HG03575 (cell line): ENCODE results near the gene KDM5C.

Experiments used
- ATAC-seq: cut with Tn5 transposase; IDR thresholded peaks from one replicate; pipeline ENCODE4 v1.9.1; 2021; ENCODE audit not compliant: unreplicated experiment, insufficient number of reproducible peaks, low FRiP score; ENCODE audit errors: extremely low read depth

Gene KDM5C

DNA sequence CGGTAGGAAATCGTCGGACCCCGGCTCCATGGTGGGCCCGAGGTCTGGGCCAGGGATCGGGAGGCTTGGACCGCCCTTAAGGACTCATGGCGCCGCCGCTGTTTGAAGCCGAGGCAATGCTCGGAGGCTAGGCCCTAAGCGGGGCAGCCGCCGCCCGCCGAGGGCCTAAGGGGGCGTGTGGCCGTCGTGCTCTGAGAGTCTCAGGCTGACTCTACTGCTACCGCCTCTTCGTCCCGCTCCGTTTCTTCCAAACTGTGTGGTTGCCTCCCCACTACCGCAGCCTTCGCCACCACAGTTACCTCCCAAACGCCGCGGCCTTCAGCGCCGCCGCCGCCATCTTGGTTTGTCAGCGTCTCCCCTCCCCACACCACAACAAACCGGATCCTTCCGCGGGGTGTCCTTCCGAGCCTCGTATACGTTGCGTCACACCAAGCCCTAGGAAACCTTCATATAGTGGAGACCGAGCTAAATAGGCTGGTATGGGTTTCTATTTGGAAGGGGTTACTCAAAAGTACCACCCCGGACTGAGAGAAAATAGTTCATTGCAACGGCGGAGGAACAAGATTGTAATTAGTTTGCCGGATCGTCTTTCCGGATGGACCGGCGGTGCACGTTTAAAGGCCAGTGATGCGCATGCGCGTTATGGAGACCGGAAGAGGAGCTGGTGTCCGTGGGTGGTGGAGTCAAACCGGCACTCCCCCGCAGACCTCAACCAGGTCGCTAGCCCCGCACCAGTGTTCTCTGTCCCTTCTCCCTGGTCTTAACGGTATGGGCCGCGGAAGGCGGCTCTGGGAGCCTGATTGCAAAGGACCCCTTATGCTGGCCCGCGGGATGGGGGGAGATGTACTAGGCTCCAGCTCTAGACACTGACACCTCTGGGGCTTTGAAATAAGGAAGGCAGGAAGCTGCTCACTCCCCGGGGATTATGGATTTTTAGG lies at the start of gene KDM5C:
TSS of gene KDM5C (minus strand) at position 348 of the 938 bp plus-strand sequence. CDS start at position 30, 318 bp downstream.
- no peak for ATAC-seq

DNA sequence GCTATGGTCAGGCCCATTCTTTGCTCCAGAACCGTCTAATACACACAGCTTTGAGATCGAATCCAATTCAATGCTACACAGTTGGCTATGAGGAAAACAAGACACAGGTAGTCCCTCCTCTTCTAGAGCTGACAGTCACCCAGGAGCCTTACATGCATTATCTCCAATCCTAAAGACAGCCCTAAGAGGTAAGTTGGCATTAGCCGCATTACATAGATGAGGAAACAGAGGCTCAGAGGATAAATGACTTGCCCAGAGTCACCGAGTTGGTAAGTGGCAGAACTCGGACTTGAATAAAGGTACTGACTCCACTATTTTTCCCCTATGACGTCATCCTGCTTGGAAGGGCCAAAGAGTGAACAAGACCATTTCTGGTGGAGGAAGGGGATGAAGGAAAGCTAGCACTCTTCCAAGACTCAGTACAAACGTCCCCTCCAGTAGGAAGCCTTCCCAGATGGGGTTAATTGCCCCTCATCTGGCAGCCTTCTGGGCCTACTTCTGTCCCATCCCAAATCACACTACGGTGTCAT lies 47.9 kb upstream of the KDM5C start:
- ATAC-seq: no peak

GRCh38 chrX:53269536-53270107 lies 44.6 kb upstream of the KDM5C start:
- no peak for ATAC-seq

- ATAC-seq: no peak
These were observed 43.2 kb upstream of the KDM5C start for GRCh38 chrX:53268173-53268572.

DNA sequence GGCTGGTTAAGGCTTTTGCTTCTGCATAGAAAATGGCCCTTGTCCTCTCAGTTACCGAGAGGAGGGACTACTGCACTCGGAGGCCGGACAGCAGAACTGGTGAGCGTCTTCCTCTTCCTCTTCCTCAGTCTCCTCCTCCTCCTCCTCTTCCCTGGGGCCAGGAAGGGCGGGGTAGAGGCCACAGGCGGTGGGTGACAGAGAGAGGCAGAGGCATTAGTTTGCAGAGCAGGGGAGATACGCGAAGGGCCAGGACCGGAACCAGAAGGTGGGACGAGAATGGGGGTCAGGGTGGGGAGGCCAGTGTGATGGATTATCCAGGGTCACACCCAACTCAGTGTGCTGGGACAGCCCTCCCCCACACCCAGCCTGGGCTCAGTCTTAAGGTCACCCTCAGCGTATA lies 41.9 kb upstream of the KDM5C start:
- no peak for ATAC-seq

DNA sequence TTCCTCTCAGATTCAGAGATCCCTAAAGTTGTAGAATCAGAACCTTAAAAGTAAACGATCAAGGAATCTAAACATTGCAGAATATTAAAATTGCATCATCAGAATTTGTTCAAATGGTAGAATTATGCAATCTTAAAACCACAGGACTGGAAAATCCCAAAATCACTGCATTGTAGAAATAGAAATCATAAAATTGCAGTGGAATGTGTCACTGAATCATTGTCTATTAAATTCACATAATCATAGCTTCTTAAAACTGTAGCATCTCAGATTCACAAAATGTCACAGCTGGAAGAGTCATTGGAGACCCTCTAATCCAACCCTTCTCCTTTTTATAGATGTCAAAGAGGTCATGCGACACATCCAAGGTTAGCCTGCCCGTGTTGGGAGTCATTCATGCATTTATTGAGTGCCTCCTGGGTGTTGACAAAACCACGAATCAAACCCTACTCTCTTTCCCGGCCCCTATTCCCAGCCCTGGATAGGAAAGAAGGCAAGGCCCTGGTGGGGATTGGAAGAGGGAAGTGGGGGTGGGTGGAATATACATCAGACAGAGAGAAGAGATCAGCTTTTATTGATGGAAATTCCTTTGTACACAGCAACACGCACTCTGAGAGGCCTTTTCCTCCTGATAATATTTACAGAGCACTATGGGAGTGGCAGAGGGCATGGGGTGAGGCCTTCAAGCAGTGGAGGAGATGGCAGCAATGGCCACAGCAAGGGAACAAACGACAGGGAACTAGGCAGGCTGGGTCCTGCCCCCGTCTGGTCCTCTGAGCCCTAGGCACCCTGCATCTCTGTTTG lies 41.0 kb upstream of the KDM5C start:
- no peak for ATAC-seq

GRCh38 chrX:53263597-53264094 lies 38.6 kb upstream of the KDM5C start:
- ATAC-seq: no peak

DNA sequence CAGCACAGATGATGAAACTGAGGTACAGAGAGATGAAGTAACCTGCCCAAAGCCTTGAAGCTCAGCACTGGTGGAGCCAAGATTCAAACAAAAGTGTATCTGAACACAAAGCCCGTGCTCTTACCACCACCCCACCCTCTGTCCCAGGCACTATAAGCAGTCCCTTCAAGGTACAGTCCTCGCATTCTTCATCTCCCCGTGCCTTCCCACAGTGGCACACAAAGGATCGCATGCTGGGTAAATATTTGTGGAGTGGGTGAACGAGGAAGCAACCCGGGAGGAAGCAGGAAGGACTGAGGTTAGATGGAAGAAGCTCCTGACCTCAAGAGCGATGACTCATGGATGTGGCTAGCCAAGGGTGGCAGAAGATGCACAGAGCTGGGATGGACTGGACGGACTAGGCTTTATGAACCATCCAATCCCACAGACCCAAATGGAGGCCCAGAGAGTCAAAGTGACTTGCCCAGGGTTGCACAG lies 37.9 kb upstream of the KDM5C start:
- ATAC-seq: no peak

DNA sequence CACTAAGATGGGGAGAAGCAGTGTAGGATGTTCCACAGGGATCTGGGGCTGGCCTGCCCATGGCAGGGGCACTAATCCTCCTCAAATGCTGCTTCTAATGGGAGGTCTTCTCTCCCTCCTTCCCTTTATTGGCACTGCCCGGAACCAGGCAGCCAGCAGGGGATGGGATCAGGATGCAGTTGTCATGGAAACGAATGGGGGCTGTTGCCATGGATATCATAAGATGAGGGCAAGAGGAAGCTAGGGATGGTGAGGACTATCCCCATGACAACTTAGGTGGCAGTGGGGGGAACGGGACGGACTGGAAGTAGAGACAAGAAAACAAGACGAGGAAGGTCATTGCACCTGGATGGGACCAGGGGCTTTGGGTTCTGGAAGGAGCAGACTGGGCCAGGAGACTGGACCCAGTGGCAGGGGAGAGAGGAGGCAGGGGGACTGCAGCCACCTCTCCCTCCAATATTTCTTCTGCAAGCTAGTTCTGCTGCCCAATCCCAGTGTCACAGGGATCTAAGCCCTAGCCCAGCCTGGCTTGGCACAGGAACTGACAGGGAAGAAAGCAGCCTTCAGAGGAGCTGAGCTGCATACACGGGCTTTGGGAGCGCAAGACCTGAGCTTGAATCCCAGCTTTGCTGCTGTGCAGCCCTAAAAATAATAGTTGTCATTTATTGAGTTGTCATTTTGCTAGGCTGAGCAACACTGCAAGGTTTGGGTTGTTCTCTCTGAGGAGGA lies 37.3 kb upstream of the KDM5C start:
- no peak for ATAC-seq

DNA sequence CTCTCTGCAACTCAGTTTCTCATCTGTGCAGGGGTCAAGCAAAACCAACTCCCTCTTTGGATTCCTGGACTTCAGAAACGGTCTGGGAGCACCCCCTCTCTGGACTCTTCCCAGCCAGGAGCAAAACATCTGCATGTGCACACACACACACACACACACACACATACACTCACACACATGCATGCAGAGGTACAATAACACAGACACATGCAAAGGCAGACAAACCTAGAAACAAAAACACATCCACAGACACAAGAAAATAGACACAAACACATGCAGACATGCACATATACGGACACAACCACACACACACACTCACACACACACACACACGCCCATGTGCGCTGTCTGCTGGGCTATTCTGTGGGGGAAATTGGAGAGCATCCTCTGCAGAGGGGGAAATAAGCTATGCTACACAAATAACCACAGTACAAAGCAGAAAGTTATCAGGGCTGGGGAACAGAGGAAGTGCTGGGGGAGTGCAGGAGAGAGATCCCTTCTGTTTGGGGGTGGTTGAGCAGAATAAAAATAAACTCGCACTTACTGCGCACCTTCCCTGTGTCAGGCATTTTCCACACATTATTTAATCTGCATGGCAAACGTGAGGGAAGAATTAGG lies 36.5 kb upstream of the KDM5C start:
- ATAC-seq: no peak

GRCh38 chrX:53260836-53261235 lies 35.8 kb upstream of the KDM5C start:
- ATAC-seq: no peak

DNA sequence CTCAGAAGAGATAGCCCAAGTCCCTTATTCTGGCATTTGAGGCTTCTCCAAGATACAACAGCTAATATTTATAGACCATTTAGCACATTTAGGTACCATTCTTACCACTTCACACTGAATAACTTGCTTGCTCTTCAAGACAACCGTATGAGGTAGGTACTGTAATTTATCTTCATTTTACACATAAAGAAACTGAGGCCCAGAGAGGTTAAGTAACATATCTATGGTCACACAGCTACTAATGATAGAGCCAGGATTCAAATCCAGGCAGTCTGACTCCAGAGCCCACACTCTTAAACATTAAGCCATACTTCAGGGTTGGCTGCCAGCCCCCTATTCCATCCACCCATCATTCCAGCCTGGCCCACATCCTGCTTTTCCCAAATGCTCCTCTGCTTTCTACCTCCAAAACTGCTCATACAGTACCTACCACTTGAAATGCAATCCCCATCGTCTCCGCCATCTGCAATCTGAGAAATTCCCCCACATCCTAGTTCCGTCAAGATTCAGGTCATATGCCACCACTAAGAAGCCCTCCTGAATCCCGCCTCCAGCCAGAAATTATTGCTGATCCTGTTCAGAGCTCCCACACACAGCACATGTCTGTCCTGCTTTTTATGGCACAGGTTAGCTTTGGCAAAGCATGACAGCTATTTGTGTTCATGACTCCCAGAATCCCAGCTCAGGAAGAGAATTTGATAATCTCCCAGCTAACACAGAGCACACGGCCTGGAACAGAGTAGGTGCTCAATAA lies 32.8 kb upstream of the KDM5C start:
- ATAC-seq: no peak

DNA sequence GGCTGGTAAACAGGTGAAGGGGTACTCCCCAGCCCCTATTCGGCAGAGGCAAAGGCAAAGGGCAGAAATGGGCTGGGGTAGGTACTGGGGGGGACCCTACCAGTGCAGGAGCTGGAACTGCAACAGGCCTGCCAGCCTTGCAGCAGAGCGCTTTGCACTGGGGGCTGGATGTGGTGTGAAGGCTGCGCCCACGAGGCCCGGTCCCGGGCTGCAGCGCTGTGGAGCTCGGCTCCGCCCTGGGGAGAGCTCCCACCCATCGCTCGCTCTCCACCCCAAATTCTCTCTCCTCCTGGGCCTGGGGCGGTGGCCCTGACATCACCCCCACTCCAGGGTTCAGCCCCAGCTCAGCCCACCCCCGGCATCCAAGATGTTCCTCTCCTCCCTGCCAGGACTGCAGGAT lies 32.2 kb upstream of the KDM5C start:
- ATAC-seq: no peak

DNA sequence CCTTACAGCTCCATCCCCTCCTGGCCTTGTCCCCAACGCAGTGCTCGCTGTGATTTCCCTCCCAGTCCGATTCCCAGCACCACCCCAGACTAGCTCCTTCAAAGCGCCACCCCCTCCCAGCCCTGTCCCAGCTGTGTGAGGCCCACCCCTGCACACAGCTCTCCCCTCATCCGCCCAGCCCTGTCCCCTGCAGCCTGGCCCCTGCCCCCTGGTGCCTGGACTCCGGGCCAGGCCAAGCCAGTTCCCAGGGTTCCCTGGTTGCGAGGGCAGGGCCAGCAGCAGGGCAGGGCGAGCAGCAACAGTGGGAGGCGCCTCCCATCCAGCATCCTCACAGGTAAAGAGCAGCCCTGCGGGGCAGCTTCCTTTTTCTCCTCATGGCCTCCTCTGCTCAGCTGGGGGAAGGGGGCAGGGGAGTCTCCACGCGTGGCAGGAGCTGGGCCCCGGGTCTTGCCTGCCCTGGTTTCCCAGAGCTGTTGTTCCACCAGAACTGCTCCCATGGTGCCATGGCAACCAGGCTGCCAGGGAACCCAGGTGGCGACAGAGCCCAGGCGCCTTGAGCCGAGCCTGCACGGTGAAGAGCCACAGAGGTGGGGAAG lies 31.5 kb upstream of the KDM5C start:
- no peak for ATAC-seq

- no peak for ATAC-seq
These were observed 30.8 kb upstream of the KDM5C start for GRCh38 chrX:53255738-53256191.

- ATAC-seq: no peak
These were observed 29.8 kb upstream of the KDM5C start for GRCh38 chrX:53254570-53255461.
